ENCODE results near the gene VEGFD.
"Not testable (repeated sequence)": the region's sequence is repeated elsewhere in the genome, so short reads cannot be mapped to it uniquely, and the experiment has no call there.

The VEGFD gene

DNA sequence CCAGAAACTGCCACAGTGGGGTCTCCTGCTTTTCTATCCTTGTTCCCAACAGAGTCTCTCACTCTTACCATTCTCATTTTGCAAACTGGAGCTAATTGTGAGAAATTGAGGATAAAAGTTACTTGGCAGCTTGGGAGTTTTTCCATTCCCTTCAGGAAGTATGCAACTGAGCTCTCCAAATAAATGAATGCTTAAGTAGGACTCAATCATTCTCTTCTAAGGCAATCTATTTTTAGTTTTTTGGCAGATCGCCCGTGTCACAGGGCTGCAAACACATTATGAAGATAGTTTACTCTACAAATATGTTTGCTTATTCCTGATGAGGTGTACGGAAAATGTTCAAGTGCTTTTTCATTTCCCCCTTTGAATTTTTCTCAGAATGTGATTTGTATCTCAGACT is 74.1 kb downstream of the VEGFD start:
- no peak for DNase-seq (ENCODE audit: low spot score)
- in situ Hi-C loops (cut with MboI; ENCODE audit: low sequenced_read_pairs, unreplicated experiment) = no loop called here
- TF ChIP-seq, protein P1, sequence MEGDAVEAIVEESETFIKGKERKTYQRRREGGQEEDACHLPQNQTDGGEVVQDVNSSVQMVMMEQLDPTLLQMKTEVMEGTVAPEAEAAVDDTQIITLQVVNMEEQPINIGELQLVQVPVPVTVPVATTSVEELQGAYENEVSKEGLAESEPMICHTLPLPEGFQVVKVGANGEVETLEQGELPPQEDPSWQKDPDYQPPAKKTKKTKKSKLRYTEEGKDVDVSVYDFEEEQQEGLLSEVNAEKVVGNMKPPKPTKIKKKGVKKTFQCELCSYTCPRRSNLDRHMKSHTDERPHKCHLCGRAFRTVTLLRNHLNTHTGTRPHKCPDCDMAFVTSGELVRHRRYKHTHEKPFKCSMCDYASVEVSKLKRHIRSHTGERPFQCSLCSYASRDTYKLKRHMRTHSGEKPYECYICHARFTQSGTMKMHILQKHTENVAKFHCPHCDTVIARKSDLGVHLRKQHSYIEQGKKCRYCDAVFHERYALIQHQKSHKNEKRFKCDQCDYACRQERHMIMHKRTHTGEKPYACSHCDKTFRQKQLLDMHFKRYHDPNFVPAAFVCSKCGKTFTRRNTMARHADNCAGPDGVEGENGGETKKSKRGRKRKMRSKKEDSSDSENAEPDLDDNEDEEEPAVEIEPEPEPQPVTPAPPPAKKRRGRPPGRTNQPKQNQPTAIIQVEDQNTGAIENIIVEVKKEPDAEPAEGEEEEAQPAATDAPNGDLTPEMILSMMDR (IDR thresholded peaks at IDR 0.05; ENCODE audit: borderline replicate concordance, control extremely low read depth, extremely low read depth, insufficient read depth, missing control alignments) = no peak

DNA sequence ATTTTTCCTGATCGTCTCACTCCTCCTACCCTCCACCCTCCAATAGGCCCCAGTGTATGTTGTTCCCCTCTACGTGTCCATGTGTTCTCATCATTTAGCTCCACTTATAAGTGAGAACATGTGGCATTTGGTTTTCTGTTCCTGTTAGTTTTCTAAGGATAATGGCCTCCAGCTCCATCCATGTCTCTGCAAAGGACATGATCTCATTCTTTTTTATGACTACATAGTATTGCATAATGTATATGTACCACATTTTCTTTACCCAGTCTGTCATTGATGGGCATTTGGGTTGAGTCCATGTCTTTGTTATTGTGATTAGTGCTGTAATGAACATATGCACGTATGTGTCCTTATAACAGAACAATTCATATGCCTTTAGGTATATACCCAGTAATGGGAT is 78.3 kb downstream of the VEGFD start:
- in situ Hi-C loops (cut with MboI; ENCODE audit: low sequenced_read_pairs, unreplicated experiment); DNase-seq (ENCODE audit: low spot score): not testable (repeated sequence)

DNA sequence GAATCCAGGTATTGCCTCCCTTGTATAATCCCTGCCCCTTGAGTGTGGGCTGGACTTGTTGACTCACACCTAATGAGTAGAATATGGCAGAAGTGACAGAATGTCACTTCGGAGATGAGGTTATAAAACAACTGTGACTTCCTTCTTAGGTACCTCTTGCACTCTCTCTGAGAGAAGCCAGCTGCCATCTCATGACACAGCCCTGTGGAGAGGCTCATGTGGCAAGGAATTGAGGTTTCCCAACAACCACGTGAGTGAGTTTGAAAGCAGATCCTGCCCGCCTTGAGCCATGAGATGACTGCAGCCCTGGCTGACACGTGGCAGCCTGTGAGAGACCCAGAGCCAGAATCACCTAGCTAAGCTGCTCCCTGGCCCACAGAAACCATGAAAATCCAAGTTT is 82.3 kb downstream of the VEGFD start:
- in situ Hi-C loops (cut with MboI; ENCODE audit: low sequenced_read_pairs, unreplicated experiment) = no loop called here
- TF ChIP-seq, protein P1 (IDR thresholded peaks at IDR 0.05; ENCODE audit: borderline replicate concordance, control extremely low read depth, extremely low read depth, insufficient read depth, missing control alignments) = no peak
- no peak for DNase-seq (ENCODE audit: low spot score)

DNA sequence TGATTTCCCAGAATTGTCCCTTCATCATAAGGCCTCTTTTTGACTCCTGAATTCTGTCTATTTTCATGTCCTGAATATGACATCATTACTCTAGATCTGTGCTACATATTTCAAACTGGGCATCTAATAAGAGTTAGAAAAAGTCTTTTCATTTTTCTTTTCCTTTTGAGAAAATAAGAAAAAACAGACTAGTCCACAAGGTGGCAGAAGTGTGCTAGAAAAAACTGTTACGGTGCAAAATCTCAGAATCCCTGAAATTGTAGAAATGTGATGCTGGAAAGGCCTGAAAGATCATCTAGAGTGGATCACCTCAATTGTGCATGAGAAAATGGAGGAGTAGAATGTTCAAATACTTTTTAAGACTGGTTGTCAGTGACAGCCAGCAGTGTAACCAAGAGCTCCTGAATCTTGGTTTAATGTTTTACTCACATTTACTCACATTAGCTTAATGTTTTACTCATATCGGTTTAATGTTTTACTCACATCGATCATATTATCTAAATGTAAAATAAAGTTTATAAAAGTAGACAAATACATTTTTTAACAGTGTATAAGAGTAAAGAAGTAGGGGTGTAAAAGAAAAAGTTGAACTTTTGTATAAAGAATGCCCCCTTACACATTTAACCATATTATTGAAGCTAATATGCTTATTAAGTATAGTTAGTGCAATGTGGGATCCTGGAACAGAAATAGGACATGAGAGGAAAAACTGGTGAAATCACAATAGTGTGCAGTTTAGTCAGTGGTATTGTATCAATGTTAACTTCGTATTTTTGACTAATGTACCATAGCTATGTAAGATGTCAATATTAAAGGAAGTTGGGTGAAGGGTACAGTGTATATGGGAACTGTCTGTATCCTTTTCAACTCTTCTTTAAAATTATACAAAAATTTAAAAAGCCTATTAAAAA is 84.0 kb downstream of the VEGFD start:
- in situ Hi-C loops (cut with MboI; ENCODE audit: low sequenced_read_pairs, unreplicated experiment) = no loop called here
- TF ChIP-seq, protein P1 (IDR thresholded peaks at IDR 0.05; ENCODE audit: borderline replicate concordance, control extremely low read depth, extremely low read depth, insufficient read depth, missing control alignments) = no peak
- peak; percentile 23 for DNase-seq (ENCODE audit: low spot score)

DNA sequence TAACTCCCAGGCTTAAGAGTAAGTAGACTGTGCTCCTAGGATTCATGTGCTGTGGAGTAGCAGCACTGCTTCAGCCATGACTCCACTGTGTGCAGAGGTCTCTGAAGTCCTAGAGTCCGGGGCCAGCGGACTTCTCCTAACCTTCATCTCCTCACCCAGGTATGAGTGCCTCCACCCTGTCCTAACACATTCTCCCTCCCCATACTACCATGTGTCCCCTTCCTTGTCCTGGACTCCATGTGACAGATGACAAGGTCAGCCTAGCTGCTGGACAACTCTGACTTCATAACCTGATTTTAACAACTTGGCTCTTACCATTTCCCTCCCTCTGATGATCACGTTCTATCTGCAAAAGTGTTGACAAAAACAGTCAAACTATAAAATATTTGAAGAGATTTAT is 85.4 kb downstream of the VEGFD start:
- TF ChIP-seq, protein P1 (IDR thresholded peaks at IDR 0.05; ENCODE audit: borderline replicate concordance, control extremely low read depth, extremely low read depth, insufficient read depth, missing control alignments) = no peak
- in situ Hi-C loops (cut with MboI; ENCODE audit: low sequenced_read_pairs, unreplicated experiment) = no loop called here
- no peak for DNase-seq (ENCODE audit: low spot score)

DNA sequence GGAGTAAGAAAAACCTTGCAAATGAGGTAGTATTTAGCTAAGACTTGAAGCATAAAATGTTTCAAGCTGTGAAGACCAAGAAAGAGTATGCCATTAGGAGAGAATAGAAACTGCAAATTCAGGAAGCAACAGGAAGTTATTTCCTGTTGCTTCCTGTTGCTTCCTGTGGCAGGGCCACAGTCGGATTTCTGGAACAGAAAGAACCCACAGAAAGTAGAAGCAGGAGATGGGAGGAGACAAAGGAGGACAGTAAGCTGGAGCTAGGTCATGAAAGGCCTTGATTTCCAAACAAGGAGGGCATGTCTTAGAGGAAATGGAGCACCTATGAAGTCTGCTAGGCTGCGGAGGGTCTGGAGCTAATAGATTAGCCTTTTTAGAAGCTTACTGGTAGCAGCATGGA is 86.0 kb downstream of the VEGFD start:
- in situ Hi-C loops (cut with MboI; ENCODE audit: low sequenced_read_pairs, unreplicated experiment) = no loop called here
- DNase-seq (ENCODE audit: low spot score) = no peak
- TF ChIP-seq, protein P1 (IDR thresholded peaks at IDR 0.05; ENCODE audit: borderline replicate concordance, control extremely low read depth, extremely low read depth, insufficient read depth, missing control alignments) = no peak

All from GM13976 (cell line).